HUES6 (cell line): Measurements from ENCODE around the gene SLC17A8.

ENCODE experiments used
- H3K27ac ChIP-seq: 2 replicates; pipeline ENCODE4 v1.7.0; 2013; ENCODE audit warnings: low read depth, mild to moderate bottlenecking, low read length, inconsistent platforms
- H3K27me3 ChIP-seq: 2 replicates; pipeline ENCODE4 v1.6.1; 2013; ENCODE audit warnings: low read length; ENCODE audit not compliant: control insufficient read depth, insufficient read depth
- H3K36me3 ChIP-seq: 2 replicates; pipeline ENCODE4 v1.6.1; 2013; ENCODE audit warnings: low read length; ENCODE audit not compliant: control insufficient read depth, insufficient read depth
- H3K4me1 ChIP-seq: 2 replicates; pipeline ENCODE4 v1.6.1; 2013; ENCODE audit warnings: low read length; ENCODE audit not compliant: control insufficient read depth, insufficient read depth
- H3K4me3 ChIP-seq: 2 replicates; pipeline ENCODE4 v1.5.1; 2013; ENCODE audit warnings: low read depth, low read length
- H3K9ac ChIP-seq: one replicate; pipeline ENCODE4 v1.6.1; 2013; ENCODE audit warnings: mild to moderate bottlenecking, low read length
- H3K9me3 ChIP-seq: 2 replicates; pipeline ENCODE4 v1.6.1; 2013; ENCODE audit warnings: low read depth, low read length; ENCODE audit not compliant: control insufficient read depth, insufficient read depth

The SLC17A8 gene

GRCh38 chr12:100447381-100447780, 90.5 kb downstream of the SLC17A8 start:
- H3K36me3 ChIP-seq: no peaks in the 10 kb centered on the region
- no peaks in the 10 kb centered on the region for H3K27me3 ChIP-seq
- H3K27ac ChIP-seq: no peak overlapping the region
- H3K9me3 ChIP-seq: no peaks in the 10 kb centered on the region
- H3K9ac ChIP-seq: no peak overlapping the region
- 0 out of 2 replicates have a peak, but pooled peaks cover 2% of the 10 kb centered on the region for H3K4me1 ChIP-seq
- H3K4me3 ChIP-seq: no peak overlapping the region

GRCh38 chr12:100448656-100449055, 91.8 kb downstream of the SLC17A8 start:
- H3K4me1 ChIP-seq: 0 out of 2 replicates have a peak, but pooled peaks cover 2% of the 10 kb centered on the region
- H3K27me3 ChIP-seq: no peaks in the 10 kb centered on the region
- H3K36me3 ChIP-seq: no peaks in the 10 kb centered on the region
- H3K9me3 ChIP-seq: no peaks in the 10 kb centered on the region
- no peak overlapping the region for H3K4me3 ChIP-seq
- no peak overlapping the region for H3K9ac ChIP-seq
- H3K27ac ChIP-seq: no peak overlapping the region

GRCh38 chr12:100450735-100451134, 93.9 kb downstream of the SLC17A8 start:
- Histone ChIP-seq H3K9me3 (no peaks in the 10 kb centered on the region), H3K27ac (no peak overlapping the region), H3K4me1 (0 out of 2 replicates have a peak, but pooled peaks cover 2% of the 10 kb centered on the region), H3K36me3 (no peaks in the 10 kb centered on the region), H3K27me3 (no peaks in the 10 kb centered on the region), H3K4me3 (no peak overlapping the region), H3K9ac (no peak overlapping the region)

- Histone ChIP-seq H3K36me3 (no peaks in the 10 kb centered on the region), H3K27me3 (no peaks in the 10 kb centered on the region), H3K4me3 (no peak overlapping the region), H3K27ac (no peak overlapping the region), H3K9me3 (no peaks in the 10 kb centered on the region), H3K9ac (no peak overlapping the region), H3K4me1 (no peaks in the 10 kb centered on the region)
Measured at GRCh38 chr12:100453951-100454350, 97.1 kb downstream of the SLC17A8 start.

- Histone ChIP-seq H3K27me3 (no peaks in the 10 kb centered on the region), H3K4me3 (no peak overlapping the region), H3K4me1 (no peaks in the 10 kb centered on the region), H3K9ac (no peak overlapping the region), H3K27ac (no peak overlapping the region), H3K9me3 (no peaks in the 10 kb centered on the region), H3K36me3 (no peaks in the 10 kb centered on the region)
Measured at GRCh38 chr12:100455896-100456295, 99.0 kb downstream of the SLC17A8 start.

- Histone ChIP-seq H3K9ac (no peak overlapping the region), H3K4me3 (no peak overlapping the region), H3K36me3 (no peaks in the 10 kb centered on the region), H3K9me3 (no peaks in the 10 kb centered on the region), H3K27me3 (no peaks in the 10 kb centered on the region), H3K4me1 (no peaks in the 10 kb centered on the region), H3K27ac (no peak overlapping the region)
Measured at GRCh38 chr12:100458191-100458590, 101.3 kb downstream of the SLC17A8 start.

GRCh38 chr12:100460702-100461101, 103.8 kb downstream of the SLC17A8 start:
- no peak overlapping the region for H3K27ac ChIP-seq
- H3K27me3 ChIP-seq: no peaks in the 10 kb centered on the region
- no peaks in the 10 kb centered on the region for H3K36me3 ChIP-seq
- no peaks in the 10 kb centered on the region for H3K4me1 ChIP-seq
- no peak overlapping the region for H3K4me3 ChIP-seq
- H3K9me3 ChIP-seq: no peaks in the 10 kb centered on the region
- no peak overlapping the region for H3K9ac ChIP-seq

- Histone ChIP-seq H3K9ac (no peak overlapping the region), H3K4me1 (no peaks in the 10 kb centered on the region), H3K4me3 (no peak overlapping the region), H3K27ac (no peak overlapping the region), H3K27me3 (no peaks in the 10 kb centered on the region), H3K9me3 (no peaks in the 10 kb centered on the region), H3K36me3 (no peaks in the 10 kb centered on the region)
Measured at GRCh38 chr12:100461330-100461973, 104.6 kb downstream of the SLC17A8 start.

- Histone ChIP-seq H3K27ac (no peak overlapping the region), H3K9ac (no peak overlapping the region), H3K36me3 (no peaks in the 10 kb centered on the region), H3K4me3 (no peak overlapping the region), H3K4me1 (no peaks in the 10 kb centered on the region), H3K27me3 (no peaks in the 10 kb centered on the region), H3K9me3 (no peaks in the 10 kb centered on the region)
Measured at GRCh38 chr12:100463661-100464060, 106.8 kb downstream of the SLC17A8 start.

GRCh38 chr12:100464529-100464928, 107.7 kb downstream of the SLC17A8 start:
- H3K9me3 ChIP-seq: no peaks in the 10 kb centered on the region
- H3K9ac ChIP-seq: no peak overlapping the region
- no peaks in the 10 kb centered on the region for H3K27me3 ChIP-seq
- H3K4me1 ChIP-seq: no peaks in the 10 kb centered on the region
- no peak overlapping the region for H3K4me3 ChIP-seq
- H3K27ac ChIP-seq: no peak overlapping the region
- no peaks in the 10 kb centered on the region for H3K36me3 ChIP-seq

- H3K4me3 ChIP-seq: no peak overlapping the region
- H3K27ac ChIP-seq: no peak overlapping the region
- H3K9me3 ChIP-seq: no peaks in the 10 kb centered on the region
- no peaks in the 10 kb centered on the region for H3K4me1 ChIP-seq
- no peaks in the 10 kb centered on the region for H3K27me3 ChIP-seq
- H3K9ac ChIP-seq: no peak overlapping the region
- H3K36me3 ChIP-seq: no peaks in the 10 kb centered on the region
Measured at GRCh38 chr12:100468126-100468525, 111.3 kb downstream of the SLC17A8 start.
